Effector CD8-positive, alpha-beta T cell (primary cell): ENCODE results near the gene SCN4A.
A peak's percentile ranks its signal among the peaks of the same experiment; 100 is the strongest.

Experiments used
- DNase-seq: peaks from one replicate; lab custom pipeline; 2025; lab: John Stamatoyannopoulos, UW

Gene SCN4A

GRCh38 chr17:64001763-64002529, 29.2 kb upstream of the SCN4A start:
- DNase-seq, result no peak

- DNase-seq, result no peak
Observed at GRCh38 chr17:64001091-64001579, 28.4 kb upstream of the SCN4A start.

DNA sequence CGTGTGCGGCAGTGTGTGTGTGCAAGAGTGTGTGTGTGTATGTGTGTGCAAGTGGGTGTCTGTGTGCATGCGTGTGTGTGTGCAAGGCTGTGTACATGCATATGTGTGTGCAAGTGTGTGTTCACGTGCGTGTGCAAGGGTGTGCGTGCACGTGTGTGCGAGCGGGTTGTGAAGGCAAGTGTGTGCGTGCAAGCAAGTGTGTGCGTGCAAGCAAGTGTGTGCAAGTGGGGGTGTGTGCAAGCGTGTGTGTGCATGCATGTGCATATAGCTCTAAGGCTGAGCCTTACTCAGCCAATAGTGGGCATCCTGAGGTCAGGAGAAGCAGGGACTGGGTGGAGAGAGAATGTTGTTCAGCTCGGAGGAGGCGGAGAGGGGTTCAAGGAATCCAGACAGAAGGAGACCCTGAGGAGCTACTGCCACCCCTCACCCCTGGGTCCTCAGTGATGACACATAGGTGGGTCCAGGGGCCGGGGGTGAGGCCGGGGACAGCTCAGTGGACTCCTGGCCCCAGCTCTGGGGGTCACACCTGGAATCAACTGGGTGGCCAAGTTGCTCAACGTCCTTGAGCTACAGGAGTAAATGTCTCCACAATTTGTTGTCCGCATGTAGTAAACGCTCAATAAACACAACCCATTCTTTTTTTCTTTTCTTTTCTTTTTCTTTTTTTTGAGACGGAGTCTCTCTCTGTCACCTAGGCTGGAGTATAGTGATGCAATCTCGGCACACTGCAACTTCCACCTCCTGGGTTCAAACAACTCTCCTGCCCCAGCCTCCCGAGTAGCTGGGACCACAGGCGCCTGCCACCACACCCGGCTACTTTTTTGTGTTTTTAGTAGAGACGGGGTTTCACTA, 27.2 kb upstream of the SCN4A start:
- DNase-seq, result no peak

DNA sequence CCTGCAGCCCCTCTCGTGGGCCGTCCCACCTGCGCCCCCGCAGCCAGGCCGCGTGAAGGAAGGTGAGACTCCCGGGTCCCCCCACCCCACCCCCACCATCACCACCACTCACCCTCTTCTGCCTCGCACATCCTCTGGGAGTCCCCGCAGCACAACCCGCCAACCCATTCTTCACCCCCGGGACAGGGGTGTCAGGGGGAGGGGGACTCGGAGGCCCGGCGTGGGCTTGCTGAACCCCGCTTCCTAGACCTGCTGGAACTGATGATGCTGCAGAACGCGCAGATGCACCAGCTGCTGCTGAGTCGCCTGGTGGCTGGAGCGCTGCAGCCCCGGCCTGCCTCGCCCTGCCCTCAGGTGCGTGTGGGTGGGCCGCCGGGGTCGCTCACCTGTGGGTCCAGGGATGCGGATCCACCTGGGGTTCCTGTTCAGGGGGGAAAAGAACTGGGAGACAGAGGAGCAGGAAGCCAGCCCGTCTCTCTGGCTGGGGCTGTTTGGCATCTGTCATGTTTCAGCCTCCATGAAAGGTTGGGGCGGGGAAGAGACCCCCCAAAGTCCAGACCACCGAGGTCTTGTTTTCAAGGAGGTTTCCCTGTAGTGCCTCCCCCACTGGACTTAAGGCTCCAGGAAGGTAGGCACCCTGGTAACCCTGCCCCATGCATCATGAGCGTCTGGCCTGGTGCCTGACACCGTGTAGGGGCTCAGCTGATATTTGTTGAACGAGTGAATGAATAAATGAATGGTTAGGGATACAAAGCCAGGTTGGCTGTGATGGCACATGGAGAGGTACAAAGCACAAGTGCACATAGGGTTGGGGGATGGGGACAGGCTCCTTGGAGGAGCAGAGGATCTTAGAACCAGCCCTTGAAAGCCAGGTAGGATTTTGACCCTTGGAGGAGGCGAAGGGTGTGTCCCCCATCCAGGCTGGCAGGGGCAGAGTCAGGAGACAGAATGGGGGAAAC, 26.3 kb upstream of the SCN4A start:
- no peak for DNase-seq

GRCh38 chr17:63998050-63998720, 25.5 kb upstream of the SCN4A start, which contains the start of gene PRR29:
PRR29 (plus strand) TSS chr17:63998351; CDS start chr17:63998365, 14 bp downstream.
- peak; percentile 67 for DNase-seq

GRCh38 chr17:63997341-63998048, 24.8 kb upstream of the SCN4A start:
- DNase-seq, result no peak

GRCh38 chr17:63996430-63997182, 23.9 kb upstream of the SCN4A start:
- no peak for DNase-seq

DNA sequence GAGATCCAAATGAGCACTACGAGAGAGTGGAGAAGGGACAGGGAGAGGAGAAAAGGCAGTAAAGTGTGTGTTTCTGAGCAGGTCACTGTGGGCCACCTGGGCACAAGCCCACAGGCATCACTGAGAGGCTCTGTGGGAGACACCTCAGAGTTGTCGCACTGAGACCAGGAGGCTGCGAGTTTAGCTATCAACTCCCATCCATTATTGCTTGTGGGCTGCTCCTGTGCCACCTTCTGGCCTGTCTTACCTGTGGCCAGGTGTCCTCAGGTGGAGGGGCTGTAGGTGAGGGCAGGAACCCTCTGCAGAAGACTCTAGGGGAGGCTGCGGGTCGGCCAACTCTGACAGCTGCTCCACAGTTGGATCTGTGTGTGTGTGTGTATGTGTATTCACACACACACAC, 22.9 kb upstream of the SCN4A start:
- no peak for DNase-seq

DNA sequence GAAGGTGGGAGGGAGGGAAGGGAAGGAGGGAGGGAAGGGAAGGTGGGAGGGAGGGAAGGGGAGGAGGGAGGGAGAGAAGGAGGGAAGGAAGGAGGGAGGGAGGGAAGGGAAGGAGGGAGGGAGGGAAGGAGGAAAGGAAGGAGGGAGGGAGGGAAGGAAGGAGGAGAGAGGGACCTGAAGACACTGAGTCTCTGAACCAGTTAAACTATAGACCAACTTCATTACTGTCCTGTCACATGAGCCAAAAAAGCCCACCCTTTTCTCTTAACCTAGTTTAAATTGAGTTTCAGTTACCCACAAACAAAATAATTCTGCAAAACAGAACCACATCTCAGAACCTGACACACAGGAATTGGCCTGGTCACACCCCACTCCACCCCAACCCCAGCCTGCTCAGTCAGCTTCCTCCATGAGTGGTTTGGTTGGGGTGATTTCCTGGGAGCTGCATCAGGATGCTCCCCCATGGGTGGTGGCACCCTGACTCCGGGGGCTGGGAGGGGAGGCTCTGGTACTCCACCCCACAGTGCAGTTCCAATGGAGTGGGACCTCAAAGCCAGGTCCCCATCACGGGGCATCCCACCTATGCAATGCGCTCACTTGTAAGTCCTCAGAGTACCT, 20.8 kb upstream of the SCN4A start:
- DNase-seq, result no peak

- DNase-seq, result no peak
Observed at GRCh38 chr17:63991611-63992010, 18.9 kb upstream of the SCN4A start.

DNA sequence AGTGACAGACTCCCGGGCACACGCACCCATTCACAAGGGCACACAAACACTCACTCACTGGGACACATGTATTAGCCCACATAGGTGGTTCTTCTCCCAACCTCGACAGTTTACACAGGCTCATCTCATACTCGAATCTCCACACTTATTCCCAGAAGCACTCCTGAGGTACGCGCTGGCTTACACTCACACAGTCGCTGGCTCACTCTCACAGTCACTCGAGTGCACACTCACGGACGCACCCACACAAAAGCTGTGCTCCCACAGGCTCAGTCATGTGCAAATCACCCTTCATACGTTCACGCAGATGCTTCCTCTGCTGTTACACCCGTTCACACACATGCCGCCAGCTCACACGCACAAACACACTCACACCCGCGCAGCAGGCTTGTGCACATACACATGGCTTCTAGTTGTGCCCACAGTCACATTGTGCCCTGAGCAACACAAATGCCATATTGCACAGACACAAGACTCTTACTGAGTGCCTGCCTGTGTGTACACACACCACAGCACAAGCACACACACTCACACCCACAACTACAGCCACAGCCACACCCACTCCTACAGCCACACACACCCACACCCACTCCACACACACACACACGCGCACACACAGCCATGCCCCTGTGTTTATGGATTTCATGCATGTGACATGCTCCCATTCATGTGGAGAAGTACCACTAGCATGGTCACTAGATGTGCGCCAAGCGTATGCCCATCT, 17.1 kb upstream of the SCN4A start:
- DNase-seq, result no peak

GRCh38 chr17:63988741-63989621, 16.3 kb upstream of the SCN4A start:
- no peak for DNase-seq

DNA sequence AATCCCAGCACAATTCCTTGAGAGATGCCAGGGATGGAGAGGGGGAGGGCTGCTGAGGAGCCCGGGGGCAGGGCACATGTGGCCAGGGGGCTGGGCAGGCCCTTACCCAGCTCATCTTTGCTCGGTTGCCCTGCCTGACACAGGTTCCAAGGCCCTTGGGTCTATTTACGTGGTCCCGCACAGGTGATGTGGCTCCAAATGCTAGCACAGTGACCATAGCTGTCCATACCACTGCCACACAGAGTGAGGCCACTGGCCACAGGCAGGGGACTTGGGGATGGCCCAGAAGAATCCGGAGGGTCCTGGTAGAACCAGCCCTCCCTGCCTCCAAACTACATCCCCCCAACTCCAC, 15.4 kb upstream of the SCN4A start:
- DNase-seq, result no peak

- DNase-seq, result no peak
Observed at GRCh38 chr17:63987221-63988126, 14.8 kb upstream of the SCN4A start.

DNA sequence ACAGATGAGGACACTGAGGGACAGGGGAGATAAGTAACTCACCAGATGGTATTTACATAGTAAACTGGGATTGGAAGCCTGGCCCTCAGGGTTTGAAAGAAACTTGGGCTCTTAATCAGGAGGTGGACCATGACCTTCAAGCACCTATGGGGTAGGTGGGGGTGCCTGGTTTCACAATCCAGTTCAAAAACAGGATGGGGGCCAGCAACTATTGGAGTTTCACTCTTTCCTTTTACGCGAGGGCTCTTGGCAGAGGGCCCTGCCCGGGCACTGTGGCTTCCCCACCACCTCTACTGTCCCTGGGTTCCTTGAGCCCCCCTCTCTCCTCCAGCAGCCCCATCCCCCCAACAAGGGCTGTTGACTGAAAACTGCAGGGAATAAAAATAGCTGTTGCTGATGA, 14.1 kb upstream of the SCN4A start:
- DNase-seq, result no peak

- DNase-seq, result no peak
Observed at GRCh38 chr17:63985387-63986140, 12.8 kb upstream of the SCN4A start.
